ENCODE data around the gene DUSP22.

- TF ChIP-seq TAF1 (IDR thresholded peaks at IDR 0.05; ENCODE audit: borderline replicate concordance, insufficient read depth, low read length) (no peak), SIN3A (IDR thresholded peaks at IDR 0.05; ENCODE audit: borderline replicate concordance, insufficient read depth, low read length) (no peak), POLR2AphosphoS5 (IDR thresholded peaks at IDR 0.05; ENCODE audit: low read depth, low read length) (no peak)
Observed at GRCh38 chr6:360349-360748, 68.1 kb downstream of the DUSP22 start.

Data from PFSK-1 (cell line).